GM18507 (cell line): ENCODE measurements around the gene RAVER2.
"Not testable (repeated sequence)": the region's sequence is repeated elsewhere in the genome, so short reads cannot be mapped to it uniquely, and the experiment has no call there.

Experiments used
- DNase-seq: peaks from one replicate; pipeline ENCODE4 v3.0.0; 2011; ENCODE audit warnings: low read depth; ENCODE audit not compliant: insufficient read length; ENCODE audit errors: extremely low spot score
- FAIRE-seq: peaks from 2 replicates; lab custom pipeline; 2011; peaks lifted over from hg19 to GRCh38; lab: Jason Lieb, UNC

The RAVER2 gene

DNA sequence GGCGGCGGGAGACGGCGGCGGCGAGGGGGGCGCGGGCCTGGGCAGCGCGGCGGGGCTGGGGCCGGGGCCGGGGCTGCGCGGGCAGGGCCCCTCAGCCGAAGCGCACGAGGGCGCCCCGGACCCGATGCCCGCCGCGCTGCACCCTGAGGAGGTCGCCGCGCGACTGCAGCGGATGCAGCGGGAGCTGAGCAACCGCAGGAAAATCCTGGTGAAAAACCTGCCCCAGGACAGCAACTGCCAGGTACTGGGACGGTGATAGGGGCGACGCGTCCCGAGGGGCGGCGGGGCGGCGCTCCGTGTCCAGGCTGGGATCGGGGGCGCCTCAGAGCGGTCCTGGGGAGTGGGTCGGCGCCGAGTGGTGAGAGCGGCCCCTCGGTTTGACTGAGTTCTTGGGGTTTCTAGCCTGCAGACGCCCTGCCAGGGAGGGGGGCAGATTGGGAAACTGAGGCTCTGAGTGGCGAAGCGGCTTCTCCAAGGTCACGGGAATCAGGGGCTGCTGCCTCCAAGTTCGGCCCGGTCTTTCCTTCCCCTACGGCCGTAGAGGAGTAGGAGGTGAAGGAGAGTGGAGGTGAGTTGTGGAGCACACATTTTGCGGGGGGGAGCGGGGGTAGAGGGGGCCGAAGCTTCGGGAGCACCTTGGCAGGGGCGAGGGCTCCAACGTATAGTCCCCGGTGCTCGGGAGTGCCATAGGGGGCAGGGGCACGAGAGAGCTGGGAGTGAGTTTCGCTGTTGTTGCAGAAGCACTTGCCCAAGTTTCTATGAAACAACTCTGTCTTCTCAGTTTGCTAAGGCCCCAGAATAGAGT lies 508 bp downstream of the RAVER2 start:
- DNase-seq, result no peak
- no peak for FAIRE-seq

DNA sequence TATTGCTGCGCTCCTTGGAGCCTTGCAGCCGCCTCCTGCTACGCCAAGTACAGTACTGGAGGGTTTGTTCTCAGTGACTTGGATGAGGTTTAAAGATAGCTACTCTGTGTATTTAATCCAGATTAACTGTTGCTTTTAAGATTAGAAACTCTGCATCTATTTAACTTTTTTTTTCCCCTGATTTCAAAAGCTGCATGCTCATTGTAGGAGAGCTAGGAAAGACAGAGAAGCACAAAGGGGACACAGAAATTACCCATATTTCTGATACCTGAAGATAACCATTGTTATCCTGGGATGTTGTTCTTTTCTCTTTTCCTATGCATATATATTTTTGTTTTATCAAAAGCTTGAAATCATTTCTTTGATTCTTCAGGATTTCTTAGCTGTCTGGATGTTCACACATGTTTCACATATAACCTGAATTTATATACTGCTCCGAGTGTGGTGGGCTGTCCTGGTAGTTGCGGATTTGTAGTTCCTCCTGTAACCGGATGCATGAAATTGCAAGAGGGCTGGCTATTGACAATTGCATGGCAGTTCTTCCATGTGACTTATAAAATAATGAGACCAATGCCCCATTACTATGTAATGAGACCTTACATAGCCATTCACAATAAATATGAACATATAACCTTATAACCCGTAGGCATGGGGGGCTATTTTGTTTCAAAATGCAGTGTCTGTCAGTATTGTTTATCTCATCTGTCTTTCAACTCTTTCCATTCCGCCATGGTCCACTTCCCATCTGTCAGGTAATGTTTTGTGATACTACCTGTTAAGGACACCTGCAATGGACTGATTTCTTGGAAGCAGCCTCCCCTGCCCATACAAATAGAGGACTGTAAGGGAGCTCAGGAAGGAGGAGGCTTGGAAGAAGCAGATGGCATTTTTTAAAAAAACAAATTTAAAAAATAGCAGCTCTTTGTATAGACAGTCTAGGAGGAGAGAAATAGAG lies 1.4 kb downstream of the RAVER2 start:
- DNase-seq (no peak), FAIRE-seq (no peak)

DNA sequence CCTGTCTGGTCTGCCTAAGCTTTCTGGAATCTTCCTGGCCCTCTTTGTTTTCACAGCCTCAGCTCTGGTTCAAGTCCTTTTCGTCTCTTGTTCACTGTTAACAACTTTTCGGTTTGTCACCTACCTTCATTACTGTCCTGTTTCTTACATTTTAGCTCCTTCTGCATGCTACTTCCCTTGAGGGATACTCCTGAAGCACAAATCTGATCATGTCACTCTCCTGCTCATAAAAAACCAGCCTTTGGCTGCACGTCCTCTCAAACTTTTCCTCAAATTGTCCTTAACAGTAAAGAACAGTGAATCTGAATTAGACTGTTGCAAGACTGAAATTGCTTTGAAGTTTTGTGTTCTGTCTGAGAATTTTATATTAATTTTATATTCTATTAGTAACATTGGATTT lies 3.3 kb downstream of the RAVER2 start:
- DNase-seq, result no peak
- FAIRE-seq, result no peak

- no peak for FAIRE-seq
- DNase-seq, result no peak
Observed at GRCh38 chr1:64748706-64749105, 3.8 kb downstream of the RAVER2 start.

GRCh38 chr1:64750092-64750491 lies 5.2 kb downstream of the RAVER2 start:
- no peak for DNase-seq
- FAIRE-seq, result no peak

DNA sequence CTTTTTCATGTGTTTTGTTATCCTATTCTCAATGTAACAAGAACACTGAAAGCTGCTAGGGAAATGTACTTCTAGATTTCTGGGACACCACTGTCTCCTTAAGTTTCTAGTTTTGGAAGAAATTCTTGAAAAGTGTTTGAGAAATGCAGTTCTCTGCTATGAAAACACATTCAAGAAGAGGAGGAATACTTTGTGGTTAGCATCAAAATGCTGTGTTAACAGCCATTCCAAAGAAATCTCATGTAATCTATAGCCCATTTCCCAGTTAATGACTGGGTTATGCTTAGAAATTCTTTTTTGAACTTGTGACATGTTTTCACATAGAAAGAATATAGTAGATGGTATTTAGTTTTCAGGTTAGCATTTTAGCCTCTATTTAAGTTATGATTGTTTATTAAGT lies 6.0 kb downstream of the RAVER2 start:
- DNase-seq, result no peak
- FAIRE-seq, result no peak

- FAIRE-seq, result no peak
- DNase-seq, result no peak
Observed at GRCh38 chr1:64754173-64754572, 9.3 kb downstream of the RAVER2 start.

GRCh38 chr1:64755361-64755760 lies 10.5 kb downstream of the RAVER2 start:
- no peak for DNase-seq
- FAIRE-seq, result no peak

DNA sequence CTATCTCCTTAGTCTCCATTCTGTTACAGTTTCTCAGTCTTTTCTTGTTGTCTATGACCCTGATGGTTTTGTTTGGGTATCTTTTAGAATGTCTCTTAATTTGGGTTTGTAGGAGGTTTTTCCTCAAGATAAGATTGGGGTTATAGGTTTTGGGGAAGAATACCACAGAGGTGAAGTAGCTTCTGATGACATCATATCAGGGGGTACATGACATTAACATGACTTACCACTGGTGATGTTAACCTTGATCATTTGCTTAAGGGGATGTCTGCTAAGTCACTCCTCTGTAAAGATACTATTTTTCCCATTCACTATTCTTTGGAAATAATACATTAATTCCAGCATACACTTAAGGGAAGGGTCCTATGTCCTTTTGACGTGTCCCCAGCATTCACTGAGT lies 11.9 kb downstream of the RAVER2 start:
- FAIRE-seq (no peak), DNase-seq (no peak)

- no peak for FAIRE-seq
- no peak for DNase-seq
Observed at GRCh38 chr1:64757213-64757612, 12.3 kb downstream of the RAVER2 start.

DNA sequence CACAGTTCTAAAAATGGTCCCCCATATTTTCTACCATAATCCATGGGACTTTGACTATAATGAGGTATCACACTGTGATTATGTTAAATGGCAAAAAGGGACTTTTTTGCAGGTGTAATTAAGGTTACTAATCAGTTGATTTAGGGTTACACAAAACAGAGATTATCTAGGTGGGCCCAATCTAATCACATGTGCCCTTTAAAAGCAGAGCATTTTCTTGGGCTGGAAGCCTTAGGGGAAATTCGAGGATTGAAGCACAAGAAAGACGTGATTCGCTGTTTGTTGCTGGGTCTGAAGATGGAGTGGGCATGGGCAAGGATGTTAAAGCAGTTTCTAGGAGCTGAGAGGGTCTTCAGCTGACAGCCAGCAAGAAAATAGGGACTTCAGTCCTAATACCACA lies 13.4 kb downstream of the RAVER2 start:
- DNase-seq (no peak), FAIRE-seq (no peak)

GRCh38 chr1:64759968-64760367 lies 15.1 kb downstream of the RAVER2 start:
- FAIRE-seq, result no peak
- no peak for DNase-seq

GRCh38 chr1:64765012-64765411 lies 20.1 kb downstream of the RAVER2 start:
- no peak for FAIRE-seq

DNA sequence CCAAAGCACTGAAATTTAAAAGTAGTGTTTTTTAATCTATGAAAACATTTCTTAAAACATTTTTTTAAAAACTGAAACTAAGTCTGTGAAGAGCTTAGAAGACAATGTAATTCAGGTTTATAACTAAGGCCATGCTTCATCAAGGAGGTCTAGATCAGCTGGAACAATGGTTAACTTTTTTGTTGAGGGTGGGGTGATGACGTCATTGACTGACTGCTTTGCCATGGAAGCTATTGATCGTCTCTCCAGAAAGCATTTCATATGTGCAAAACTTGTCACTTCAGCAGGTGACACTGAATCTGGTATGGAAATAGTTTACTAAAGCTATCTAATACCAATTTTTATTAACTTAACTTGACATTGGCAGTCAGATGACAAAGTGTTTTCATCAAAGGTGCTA lies 21.0 kb downstream of the RAVER2 start:
- DNase-seq, result no peak
- FAIRE-seq, result no peak

More at GRCh38 chr1:64765012-64765411, 20.1 kb downstream of the RAVER2 start:
- no peak for DNase-seq

DNA sequence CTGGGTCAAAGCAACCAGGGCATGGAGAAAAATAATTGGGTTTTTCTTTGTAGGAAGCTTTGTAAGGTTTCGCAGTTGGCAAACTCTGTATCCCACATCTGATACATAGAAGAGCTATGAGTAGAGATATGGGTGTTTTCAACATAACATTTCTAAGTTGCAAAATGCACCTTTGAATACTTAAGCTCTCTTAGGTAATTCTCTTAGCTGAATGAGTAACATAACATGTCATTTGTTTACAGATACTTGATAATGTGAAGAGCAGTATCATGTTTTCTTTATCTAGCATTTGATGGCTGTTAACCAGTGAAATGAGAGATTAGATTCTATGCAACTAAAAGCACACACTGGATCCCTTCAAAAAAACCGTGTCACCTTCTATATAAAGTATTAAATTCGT lies 21.6 kb downstream of the RAVER2 start:
- DNase-seq, result no peak
- no peak for FAIRE-seq

DNA sequence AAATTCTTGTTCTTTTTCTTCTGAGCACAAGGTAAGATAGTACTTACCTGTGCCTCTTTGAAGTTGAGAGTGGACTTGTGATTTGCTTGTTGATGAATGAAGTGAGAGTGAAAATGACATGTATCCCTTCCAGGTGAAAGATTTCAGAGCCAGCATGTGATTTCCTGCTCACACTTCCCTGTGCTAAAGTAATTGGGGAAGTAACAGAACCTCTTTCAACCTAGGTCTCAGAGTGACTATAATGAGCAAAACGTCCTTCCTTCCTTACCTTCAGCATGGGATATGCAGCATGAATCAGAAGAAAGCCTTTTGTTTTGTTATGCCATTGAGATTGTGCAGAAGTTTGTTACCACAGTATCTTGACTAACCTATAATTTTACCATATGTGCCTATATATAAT lies 24.6 kb downstream of the RAVER2 start:
- no peak for FAIRE-seq
- no peak for DNase-seq

DNA sequence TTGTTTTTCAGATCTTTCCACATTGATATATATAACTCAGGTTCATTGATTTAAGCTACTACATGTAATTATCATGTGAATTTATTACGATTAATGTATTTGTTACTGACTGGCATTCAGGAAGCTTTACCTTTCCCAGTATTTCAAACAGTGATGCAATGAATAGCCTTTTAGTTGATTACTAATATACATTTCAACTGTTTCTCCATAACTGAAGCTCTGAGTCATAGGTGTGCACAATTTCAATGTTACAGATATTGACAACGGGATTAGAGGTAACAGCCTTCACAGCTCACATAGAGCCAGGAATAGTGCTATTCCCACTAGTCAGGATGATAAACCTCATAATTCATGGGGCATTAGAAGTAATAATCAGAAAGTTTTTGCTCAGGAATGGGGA lies 25.1 kb downstream of the RAVER2 start:
- DNase-seq, result no peak
- no peak for FAIRE-seq

GRCh38 chr1:64773306-64773705 lies 28.4 kb downstream of the RAVER2 start:
- not testable (repeated sequence) for DNase-seq, FAIRE-seq

DNA sequence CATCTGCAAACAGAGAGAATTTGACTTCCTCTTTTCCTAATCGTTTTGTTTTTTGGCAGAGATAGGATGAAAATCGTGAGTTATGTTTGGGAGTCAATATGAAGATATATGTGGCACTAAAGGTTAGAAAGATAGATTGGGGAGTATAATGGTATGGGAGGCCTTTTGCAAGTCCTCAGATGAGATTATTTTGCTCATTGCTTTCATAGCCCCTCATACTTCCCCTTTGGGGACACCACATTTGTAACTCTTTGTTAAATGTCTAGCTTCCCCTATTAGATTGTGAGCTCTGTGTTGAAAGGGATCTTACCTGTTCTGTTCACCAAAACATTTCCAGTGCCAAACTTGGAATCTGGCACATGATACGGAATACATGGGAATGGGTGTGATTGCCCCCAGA lies 30.2 kb downstream of the RAVER2 start:
- no peak for DNase-seq
- FAIRE-seq, result no peak

- not testable (repeated sequence) for FAIRE-seq
Observed at GRCh38 chr1:64782044-64782443, 37.2 kb downstream of the RAVER2 start.

DNA sequence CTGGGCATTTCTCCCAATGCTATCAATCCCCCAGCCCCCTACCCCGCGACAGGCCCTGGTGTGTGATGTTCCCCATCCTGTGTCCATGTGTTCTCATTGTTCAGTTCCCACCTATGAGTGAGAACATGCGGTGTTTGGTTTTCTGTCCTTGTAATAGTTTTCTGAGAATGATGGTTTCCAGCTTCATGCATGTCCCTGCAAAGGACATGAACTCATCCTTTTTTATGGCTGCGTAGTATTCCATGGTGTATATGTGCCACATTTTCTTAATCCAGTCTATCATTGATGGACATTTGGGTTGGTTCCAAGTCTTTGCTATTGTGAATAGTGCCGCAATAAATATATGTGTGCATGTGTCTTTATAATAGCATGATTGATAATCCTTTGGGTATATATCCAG lies 38.0 kb downstream of the RAVER2 start:
- FAIRE-seq, DNase-seq: not testable (repeated sequence)

More at GRCh38 chr1:64782044-64782443, 37.2 kb downstream of the RAVER2 start:
- DNase-seq, result not testable (repeated sequence)
